ENCODE measurements around the gene SRSF3.
A peak's percentile ranks its signal among the peaks of the same experiment; 100 is the strongest.
"Not testable (repeated sequence)": the region's sequence is repeated elsewhere in the genome, so short reads cannot be mapped to it uniquely, and the experiment has no call there.

SRSF3 gene

DNA sequence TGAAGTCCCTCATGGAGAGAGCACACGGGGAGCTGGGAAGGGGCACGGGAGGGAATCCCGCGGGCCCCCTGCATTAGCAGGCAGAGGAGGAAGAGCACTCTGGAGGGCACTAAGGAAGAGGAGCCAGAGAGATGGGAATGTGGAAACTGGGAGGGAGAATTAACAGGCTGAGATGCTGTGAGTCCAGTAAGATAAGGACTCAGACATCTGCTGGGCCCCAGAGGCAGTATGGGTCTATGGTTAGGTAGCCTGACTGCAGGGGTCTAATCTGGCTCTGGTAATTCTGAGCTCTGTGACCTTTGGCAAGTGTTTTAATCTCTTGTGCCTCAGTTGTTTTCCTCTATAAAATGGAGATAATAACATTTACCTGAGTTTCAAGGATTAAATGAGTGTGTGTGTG is 15.7 kb upstream of the SRSF3 start:
- Histone ChIP-seq H3K27ac (ENCODE audit: low read length) (no peak overlapping the region), H3K4me1 (ENCODE audit: insufficient read depth, low read length) (peaks cover 7% of the 10 kb centered on the region; the same call in 1 of the 2 replicates), H3K9ac (ENCODE audit: low read depth, low read length) (no peak overlapping the region), H3K4me3 (ENCODE audit: low read length) (no peak overlapping the region), H3K9me3 (ENCODE audit: insufficient read depth, low read depth, low read length) (no peaks in the 10 kb centered on the region), H3K27me3 (ENCODE audit: insufficient read depth, low read length) (no peaks in the 10 kb centered on the region), H3K36me3 (ENCODE audit: insufficient read depth, low read depth, low read length) (no peaks in the 10 kb centered on the region)

- no peak overlapping the region for H3K27ac ChIP-seq (ENCODE audit: low read length)
- H3K36me3 ChIP-seq (ENCODE audit: insufficient read depth, low read depth, low read length), result no peaks in the 10 kb centered on the region
- H3K27me3 ChIP-seq (ENCODE audit: insufficient read depth, low read length), result no peaks in the 10 kb centered on the region
- H3K4me3 ChIP-seq (ENCODE audit: low read length), result no peak overlapping the region
- H3K4me1 ChIP-seq (ENCODE audit: insufficient read depth, low read length), result peaks cover 7% of the 10 kb centered on the region; the same call in 1 of the 2 replicates
- no peaks in the 10 kb centered on the region for H3K9me3 ChIP-seq (ENCODE audit: insufficient read depth, low read depth, low read length)
- peak overlapping the region; percentile 8; the same call in 1 of the 2 replicates for H3K9ac ChIP-seq (ENCODE audit: low read depth, low read length)
These were observed 14.0 kb upstream of the SRSF3 start for GRCh38 chr6:36580184-36580526.

DNA sequence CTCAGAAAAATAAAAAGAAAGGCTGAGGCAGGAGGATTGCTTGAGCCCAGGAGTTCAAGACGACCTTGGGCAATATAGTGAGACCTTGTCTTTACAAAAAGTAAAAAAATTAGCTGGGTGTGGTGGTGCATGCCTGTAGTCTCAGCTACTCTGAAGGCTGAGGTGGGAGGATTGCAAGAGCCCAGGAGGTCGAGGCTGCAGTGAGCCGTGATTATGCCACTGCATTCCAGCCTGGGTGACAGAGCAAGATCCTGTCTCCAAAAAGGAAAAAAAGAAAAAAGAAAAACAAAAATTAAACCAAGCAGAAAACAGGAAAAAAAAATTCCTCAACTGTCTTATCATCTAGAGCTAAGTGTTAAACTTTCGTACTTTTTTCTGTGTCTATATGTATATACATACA is 12.4 kb upstream of the SRSF3 start:
- no peak overlapping the region for H3K27ac ChIP-seq (ENCODE audit: low read length)
- no peak overlapping the region for H3K4me3 ChIP-seq (ENCODE audit: low read length)
- H3K4me1 ChIP-seq (ENCODE audit: insufficient read depth, low read length), result peaks cover 7% of the 10 kb centered on the region; the same call in 1 of the 2 replicates
- no peak overlapping the region for H3K9ac ChIP-seq (ENCODE audit: low read depth, low read length)
- H3K36me3 ChIP-seq (ENCODE audit: insufficient read depth, low read depth, low read length), result no peaks in the 10 kb centered on the region
- H3K27me3 ChIP-seq (ENCODE audit: insufficient read depth, low read length), result no peaks in the 10 kb centered on the region
- H3K9me3 ChIP-seq (ENCODE audit: insufficient read depth, low read depth, low read length), result no peaks in the 10 kb centered on the region

GRCh38 chr6:36586606-36587005 is 7.6 kb upstream of the SRSF3 start:
- Histone ChIP-seq H3K27me3 (ENCODE audit: insufficient read depth, low read length) (no peaks in the 10 kb centered on the region), H3K4me3 (ENCODE audit: low read length) (no peak overlapping the region), H3K4me1 (ENCODE audit: insufficient read depth, low read length) (no peaks in the 10 kb centered on the region), H3K9me3 (ENCODE audit: insufficient read depth, low read depth, low read length) (no peaks in the 10 kb centered on the region), H3K27ac (ENCODE audit: low read length) (no peak overlapping the region), H3K36me3 (ENCODE audit: insufficient read depth, low read depth, low read length) (no peaks in the 10 kb centered on the region), H3K9ac (ENCODE audit: low read depth, low read length) (no peak overlapping the region)

- H3K4me1 ChIP-seq (ENCODE audit: insufficient read depth, low read length); H3K9ac ChIP-seq (ENCODE audit: low read depth, low read length); H3K9me3 ChIP-seq (ENCODE audit: insufficient read depth, low read depth, low read length); H3K36me3 ChIP-seq (ENCODE audit: insufficient read depth, low read depth, low read length); H3K4me3 ChIP-seq (ENCODE audit: low read length); H3K27ac ChIP-seq (ENCODE audit: low read length); H3K27me3 ChIP-seq (ENCODE audit: insufficient read depth, low read length): not testable (repeated sequence)
These were observed 5.1 kb upstream of the SRSF3 start for GRCh38 chr6:36589025-36589400.

GRCh38 chr6:36590237-36590636 is 3.9 kb upstream of the SRSF3 start:
- peaks cover 8% of the 10 kb centered on the region for H3K36me3 ChIP-seq (ENCODE audit: insufficient read depth, low read depth, low read length)
- H3K27ac ChIP-seq (ENCODE audit: low read length), result no peak overlapping the region
- no peaks in the 10 kb centered on the region for H3K9me3 ChIP-seq (ENCODE audit: insufficient read depth, low read depth, low read length)
- no peaks in the 10 kb centered on the region for H3K4me1 ChIP-seq (ENCODE audit: insufficient read depth, low read length)
- H3K27me3 ChIP-seq (ENCODE audit: insufficient read depth, low read length), result no peaks in the 10 kb centered on the region
- no peak overlapping the region for H3K9ac ChIP-seq (ENCODE audit: low read depth, low read length)
- H3K4me3 ChIP-seq (ENCODE audit: low read length), result no peak overlapping the region

DNA sequence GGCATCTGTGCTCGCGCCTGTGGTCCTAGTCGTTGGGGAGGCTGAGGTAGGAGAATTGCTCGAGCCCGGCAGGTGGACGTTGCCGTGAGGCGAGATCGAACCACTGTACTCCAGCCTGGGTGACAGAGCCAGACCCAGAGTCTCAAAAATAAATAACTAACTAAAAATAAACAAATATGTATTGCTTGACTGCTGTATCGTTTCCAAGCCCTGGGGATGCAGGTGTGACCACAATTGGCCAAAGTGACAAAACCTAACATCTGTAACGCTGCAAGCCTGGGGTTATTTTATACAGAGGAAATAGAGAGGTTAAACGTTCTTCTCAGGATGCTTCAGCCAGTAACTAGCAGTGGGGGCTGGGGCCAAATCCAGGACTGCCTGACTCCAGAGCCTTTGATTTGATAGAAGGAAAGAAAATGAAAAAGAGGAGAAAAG is 1.9 kb upstream of the SRSF3 start:
- Histone ChIP-seq H3K36me3 (ENCODE audit: insufficient read depth, low read depth, low read length) (peaks cover 26% of the 10 kb centered on the region), H3K9ac (ENCODE audit: low read depth, low read length) (no peak overlapping the region), H3K4me1 (ENCODE audit: insufficient read depth, low read length) (no peaks in the 10 kb centered on the region), H3K27ac (ENCODE audit: low read length) (no peak overlapping the region), H3K9me3 (ENCODE audit: insufficient read depth, low read depth, low read length) (no peaks in the 10 kb centered on the region), H3K27me3 (ENCODE audit: insufficient read depth, low read length) (no peaks in the 10 kb centered on the region), H3K4me3 (ENCODE audit: low read length) (no peak overlapping the region)

GRCh38 chr6:36593569-36594028 is 563 bp upstream of the SRSF3 start:
- H3K27me3 ChIP-seq (ENCODE audit: insufficient read depth, low read length), result no peaks in the 10 kb centered on the region
- H3K9ac ChIP-seq (ENCODE audit: low read depth, low read length), result peak overlapping the region; percentile 97
- H3K36me3 ChIP-seq (ENCODE audit: insufficient read depth, low read depth, low read length), result peaks cover 40% of the 10 kb centered on the region
- no peaks in the 10 kb centered on the region for H3K4me1 ChIP-seq (ENCODE audit: insufficient read depth, low read length)
- peak overlapping the region; percentile 86 for H3K27ac ChIP-seq (ENCODE audit: low read length)
- no peaks in the 10 kb centered on the region for H3K9me3 ChIP-seq (ENCODE audit: insufficient read depth, low read depth, low read length)
- peak overlapping the region; percentile 95 for H3K4me3 ChIP-seq (ENCODE audit: low read length)

- no peaks in the 10 kb centered on the region for H3K9me3 ChIP-seq (ENCODE audit: insufficient read depth, low read depth, low read length)
- peaks cover 54% of the 10 kb centered on the region for H3K36me3 ChIP-seq (ENCODE audit: insufficient read depth, low read depth, low read length)
These were observed 868 bp downstream of the SRSF3 start for GRCh38 chr6:36594816-36595643.

GRCh38 chr6:36596356-36596755 is 2.2 kb downstream of the SRSF3 start:
- Histone ChIP-seq H3K4me1 (ENCODE audit: insufficient read depth, low read length) (peaks cover 6% of the 10 kb centered on the region; the same call in 1 of the 2 replicates), H3K27me3 (ENCODE audit: insufficient read depth, low read length) (no peaks in the 10 kb centered on the region), H3K27ac (ENCODE audit: low read length) (no peak overlapping the region), H3K4me3 (ENCODE audit: low read length) (peak overlapping the region; percentile 95), H3K36me3 (ENCODE audit: insufficient read depth, low read depth, low read length) (peaks cover 67% of the 10 kb centered on the region), H3K9me3 (ENCODE audit: insufficient read depth, low read depth, low read length) (no peaks in the 10 kb centered on the region), H3K9ac (ENCODE audit: low read depth, low read length) (peak overlapping the region; percentile 97)

More at GRCh38 chr6:36594816-36595643, 868 bp downstream of the SRSF3 start:
- Histone ChIP-seq H3K27me3 (ENCODE audit: insufficient read depth, low read length) (no peaks in the 10 kb centered on the region), H3K4me3 (ENCODE audit: low read length) (peak overlapping the region; percentile 95), H3K4me1 (ENCODE audit: insufficient read depth, low read length) (peaks cover 6% of the 10 kb centered on the region; the same call in 1 of the 2 replicates), H3K27ac (ENCODE audit: low read length) (peak overlapping the region; percentile 86), H3K9ac (ENCODE audit: low read depth, low read length) (peak overlapping the region; percentile 97)

DNA sequence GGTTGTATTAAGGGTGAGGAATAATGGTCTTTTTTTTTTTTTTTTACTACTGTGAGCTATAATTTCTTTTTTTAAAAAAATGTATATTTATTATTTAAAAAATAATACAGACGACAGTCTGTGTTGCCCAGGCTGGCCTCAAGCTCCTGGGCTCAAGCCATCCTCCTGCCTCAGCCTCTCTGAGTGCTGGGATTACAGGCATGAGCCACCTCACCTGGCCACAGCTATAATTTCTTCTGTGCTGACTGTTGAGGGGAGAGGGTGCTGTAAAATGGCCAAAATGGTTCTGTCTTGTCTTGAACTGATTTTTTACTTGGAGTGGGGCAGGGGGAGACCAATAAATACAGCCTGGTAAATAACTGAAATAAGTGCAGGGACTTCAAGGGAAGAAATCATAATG is 3.6 kb downstream of the SRSF3 start:
- Histone ChIP-seq H3K4me3 (ENCODE audit: low read length) (peak overlapping the region; percentile 95), H3K27me3 (ENCODE audit: insufficient read depth, low read length) (no peaks in the 10 kb centered on the region), H3K4me1 (ENCODE audit: insufficient read depth, low read length) (peaks cover 6% of the 10 kb centered on the region; the same call in 1 of the 2 replicates), H3K9me3 (ENCODE audit: insufficient read depth, low read depth, low read length) (no peaks in the 10 kb centered on the region), H3K27ac (ENCODE audit: low read length) (no peak overlapping the region), H3K36me3 (ENCODE audit: insufficient read depth, low read depth, low read length) (peaks cover 81% of the 10 kb centered on the region), H3K9ac (ENCODE audit: low read depth, low read length) (peak overlapping the region; percentile 54; the same call in 1 of the 2 replicates)

GRCh38 chr6:36598326-36598725 is 4.2 kb downstream of the SRSF3 start:
- H3K27me3 ChIP-seq (ENCODE audit: insufficient read depth, low read length), result no peaks in the 10 kb centered on the region
- H3K9me3 ChIP-seq (ENCODE audit: insufficient read depth, low read depth, low read length), result no peaks in the 10 kb centered on the region
- no peak overlapping the region for H3K27ac ChIP-seq (ENCODE audit: low read length)
- peaks cover 87% of the 10 kb centered on the region for H3K36me3 ChIP-seq (ENCODE audit: insufficient read depth, low read depth, low read length)
- peaks cover 6% of the 10 kb centered on the region; the same call in 1 of the 2 replicates for H3K4me1 ChIP-seq (ENCODE audit: insufficient read depth, low read length)
- 0 out of 2 replicates have a peak overlapping the region, but pooled peaks have one; percentile 54 for H3K9ac ChIP-seq (ENCODE audit: low read depth, low read length)
- H3K4me3 ChIP-seq (ENCODE audit: low read length), result peak overlapping the region; percentile 95
